ENCODE results near the gene PWWP2B. TPM values are rescaled to one million over a fixed set of nuclear protein-coding genes. Genes with fewer than 3 reads are reported as not detected.

The PWWP2B gene
- total and polyA plus RNA-seq, 2 of the 4 experiments (the other 2 are of a cell fraction) = 1.7 to 2.2 TPM

DNA sequence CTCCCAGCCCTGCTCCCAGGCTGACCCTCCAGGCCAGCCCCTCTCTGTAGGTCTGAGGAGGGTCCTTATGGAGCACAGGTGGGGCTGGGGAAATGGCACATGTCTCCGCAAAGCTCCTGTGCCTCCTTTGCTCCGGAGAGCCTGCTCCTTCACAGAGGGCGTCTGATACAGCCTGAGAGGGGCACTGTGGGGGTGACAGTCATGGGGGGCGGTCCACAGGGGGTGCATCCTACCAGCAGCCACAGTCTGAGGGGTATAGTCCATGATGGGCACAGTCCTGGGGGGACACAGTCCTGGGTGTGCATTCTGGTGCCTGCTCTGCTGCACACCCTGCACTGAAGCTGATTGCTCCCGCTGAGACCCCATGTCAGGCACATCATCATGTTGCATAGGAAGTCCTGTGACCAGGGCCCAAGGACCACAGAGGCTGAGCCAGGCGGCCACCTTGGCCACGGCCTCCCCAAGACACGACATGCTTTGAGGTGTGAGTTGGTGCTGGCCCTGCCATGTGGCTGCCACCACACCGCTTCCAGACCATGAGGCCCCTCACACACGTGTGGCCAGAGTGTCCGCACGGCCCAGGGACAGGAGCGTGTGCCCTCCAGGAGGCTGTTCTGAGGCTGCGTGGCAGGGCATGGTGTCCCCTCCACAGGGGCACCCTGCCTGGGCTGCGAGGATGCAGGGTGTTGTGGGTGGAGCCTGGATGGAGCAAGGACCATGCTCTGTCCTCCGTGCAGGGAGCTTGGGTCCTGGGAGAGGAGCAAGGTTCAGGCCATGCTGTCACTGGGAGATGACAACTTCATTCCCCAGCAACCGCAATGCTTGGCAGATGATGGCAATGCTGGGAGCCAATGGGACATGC is 59.2 kb downstream of the PWWP2B start:
- Histone ChIP-seq H2BK20ac (ENCODE audit: low read depth, low read length) (no peak overlapping the region), H3K4me1 (ENCODE audit: control insufficient read depth, insufficient read depth, low read length) (0 out of 2 replicates have a peak, but pooled peaks cover 2% of the 10 kb centered on the region), H3K4ac (ENCODE audit: low read depth, low read length) (no peak overlapping the region), H4K91ac (ENCODE audit: insufficient read depth, low read depth, low read length) (no peak overlapping the region), H4K20me1 (ENCODE audit: insufficient read depth, low read length) (no peaks in the 10 kb centered on the region), H2BK5ac (ENCODE audit: low read depth, low read length, poor library complexity, severe bottlenecking) (no peak overlapping the region), H3K4me3 (ENCODE audit: insufficient read depth, low read depth, low read length) (no peak overlapping the region), H2BK15ac (ENCODE audit: low read depth, low read length) (no peak overlapping the region), H3K79me1 (ENCODE audit: low read depth in 1 of 2, low read length in 2 of 2) (no peaks in the 10 kb centered on the region), H2AK9ac (replicated peaks; ENCODE audit: low read depth, low read length, poor library complexity) (no peak overlapping the region), H2BK120ac (ENCODE audit: low read depth, low read length) (no peak overlapping the region), H4K5ac (ENCODE audit: low read depth, low read length) (no peak overlapping the region), H3K9me1 (ENCODE audit: insufficient read depth, low read length) (no peaks in the 10 kb centered on the region), H2AFZ (replicated peaks; ENCODE audit: low read length, poor library complexity) (peak overlapping the region; percentile 14), H3K36me3 (ENCODE audit: control insufficient read depth, insufficient read depth, low read length) (no peaks in the 10 kb centered on the region), H3K56ac (ENCODE audit: extremely low read depth, insufficient read depth, low read length) (no peak overlapping the region), H3K27me3 (ENCODE audit: control insufficient read depth, insufficient read depth, low read length) (peaks cover 9% of the 10 kb centered on the region; the same call in 1 of the 2 replicates), H3K14ac (replicated peaks; ENCODE audit: low read depth, low read length) (no peak overlapping the region), H3K4me2 (ENCODE audit: low read depth, low read length) (no peak overlapping the region), H3K18ac (ENCODE audit: low read depth, low read length) (no peak overlapping the region), H4K8ac (ENCODE audit: low read depth in 2 of 2, low read length in 2 of 2) (no peak overlapping the region), H2AK5ac (ENCODE audit: low read depth, low read length) (no peak overlapping the region), H3K9me3 (ENCODE audit: control insufficient read depth, insufficient read depth, low read length) (no peaks in the 10 kb centered on the region), H3K27ac (ENCODE audit: insufficient read depth, low read length) (no peak overlapping the region), H3K9ac (ENCODE audit: low read depth, low read length) (no peak overlapping the region), H3K23ac (ENCODE audit: low read depth, low read length) (no peak overlapping the region)
- CTCF ChIA-PET = no interaction called here
- DNase-seq (no peak), ATAC-seq (ENCODE audit: low read depth) (no peak)
- POLR2A ChIA-PET (ENCODE audit: unreplicated experiment) = no interaction called here
- WGBS, 2 experiments (ENCODE audit: extremely low coverage in 2 of 2, insufficient read length in 1 of 2) = 76% methylated on average over 4 of the region's 17 CpGs; no CpG with 5 or more reads in 1 of the 2 experiments
- in situ Hi-C loops (cut with MboI; ENCODE audit: low sequenced_read_pairs) (loop anchor here (5.0 kb wide), 2 partner anchors 181 to 234 kb away; no protein-coding TSS in a partner anchor), intact Hi-C loops (cut with micrococcal nuclease) (no loop called here), dilution Hi-C loops (cut with HindIII; ENCODE audit: low sequenced_read_pairs, unreplicated experiment) (no loop called here)
- no peak for TF ChIP-seq MXI1 (IDR thresholded peaks at IDR 0.05; ENCODE audit: borderline replicate concordance, low read depth, low read length)
- no peak for TF ChIP-seq CEBPB (IDR thresholded peaks at IDR 0.05; ENCODE audit: low read depth, low read length)
- TF ChIP-seq RAD21 (IDR thresholded peaks at IDR 0.05; ENCODE audit: low read length) = no peak
- no peak for TF ChIP-seq POLR2A (IDR thresholded peaks at IDR 0.05; ENCODE audit: low read depth, low read length)
- no peak for TF ChIP-seq FOS (IDR thresholded peaks at IDR 0.05; ENCODE audit: low read depth, low read length)
- no peak for TF ChIP-seq MAFK (IDR thresholded peaks at IDR 0.05; ENCODE audit: low read depth, low read length)
- no peak for TF ChIP-seq RCOR1 (IDR thresholded peaks at IDR 0.05; ENCODE audit: insufficient replicate concordance, low read length)
- no peak for TF ChIP-seq MAZ (IDR thresholded peaks at IDR 0.05; ENCODE audit: borderline replicate concordance, low read depth, low read length)
- TF ChIP-seq, protein P1, sequence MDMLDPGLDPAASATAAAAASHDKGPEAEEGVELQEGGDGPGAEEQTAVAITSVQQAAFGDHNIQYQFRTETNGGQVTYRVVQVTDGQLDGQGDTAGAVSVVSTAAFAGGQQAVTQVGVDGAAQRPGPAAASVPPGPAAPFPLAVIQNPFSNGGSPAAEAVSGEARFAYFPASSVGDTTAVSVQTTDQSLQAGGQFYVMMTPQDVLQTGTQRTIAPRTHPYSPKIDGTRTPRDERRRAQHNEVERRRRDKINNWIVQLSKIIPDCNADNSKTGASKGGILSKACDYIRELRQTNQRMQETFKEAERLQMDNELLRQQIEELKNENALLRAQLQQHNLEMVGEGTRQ (IDR thresholded peaks at IDR 0.05; ENCODE audit: low read depth, low read length) = no peak
- TF ChIP-seq RFX5 (IDR thresholded peaks at IDR 0.05; ENCODE audit: low read depth, low read length) = no peak
- no peak for TF ChIP-seq ELK1 (IDR thresholded peaks at IDR 0.05; ENCODE audit: borderline replicate concordance, low read depth, low read length)
- no TSS peak for BruUV-seq (replicated peaks)

Measured in IMR-90 (cell line).